Lower lobe of right lung (tissue), 2 donors: ENCODE data around the gene DLEC1. TPM values are rescaled to one million over a fixed set of nuclear protein-coding genes. Genes with fewer than 3 reads are reported as not detected.

ENCODE experiments used
- ATAC-seq, 2 donors: fragments of 200-7000 bp; cut with Tn5 transposase; one replicate each; pipeline ENCODE4 v1.9.1; 2020 to 2022; ENCODE audit warnings: mild to moderate bottlenecking in 2 of 2, moderate library complexity in 2 of 2
- DNase-seq: peaks from one replicate; pipeline ENCODE4 v3.0.0-alpha.2; 2020
- H3K27ac ChIP-seq: fragments of 200-600 bp; one replicate; pipeline ENCODE4 v1.8.0; 2022
- H3K27me3 ChIP-seq: fragments of 200-600 bp; one replicate; pipeline ENCODE4 v1.8.0; 2022; ENCODE audit warnings: low read depth
- H3K36me3 ChIP-seq: fragments of 200-600 bp; one replicate; pipeline ENCODE4 v1.8.0; 2022; ENCODE audit warnings: mild to moderate bottlenecking
- H3K4me1 ChIP-seq: fragments of 200-600 bp; one replicate; pipeline ENCODE4 v1.8.0; 2022
- H3K4me3 ChIP-seq: fragments of 200-600 bp; one replicate; pipeline ENCODE4 v1.8.0; 2022; ENCODE audit warnings: mild to moderate bottlenecking
- H3K9me3 ChIP-seq: fragments of 200-600 bp; one replicate; pipeline ENCODE4 v1.8.0; 2022
- CTCF ChIP-seq: fragments of 200-600 bp; IDR thresholded peaks from one replicate; pipeline ENCODE4 v1.8.0; 2022; ENCODE audit warnings: antibody characterized with exemption, mild to moderate bottlenecking
- intact Hi-C: fragments of 100-400 bp; cut with DNase I; formaldehyde crosslinking; loops from one replicate; pipeline ENCODE4 v1.11.0; 2022
- total RNA-seq: library from RNA; stranded (reverse); fragmentation: NEBNext Ultra II Directional; extraction: Animal tissue kit (Norgen Biotek cat#: 25700); gene quantifications from one replicate; pipeline ENCODE4 v1.2.1, GENCODE V29; 2021
- donor health status: DM: no; HTN: yes; CAD: no; lungs with severe emphysema.

Gene DLEC1
- total RNA-seq, 1 donor from 2014 or later, result 15.0 TPM

GRCh38 chr3:38150780-38151528 lies 111.9 kb downstream of the DLEC1 start:
- ATAC-seq (no peak), DNase-seq (no peak)
- Histone ChIP-seq H3K4me1 (peaks cover 37% of the 10 kb centered on the region), H3K27ac (peak overlapping the region; percentile 50), H3K9me3 (no peaks in the 10 kb centered on the region), H3K27me3 (no peaks in the 10 kb centered on the region), H3K4me3 (no peak overlapping the region), H3K36me3 (no peaks in the 10 kb centered on the region)
- intact Hi-C loops, result no loop called here
- no peak for TF ChIP-seq CTCF

DNA sequence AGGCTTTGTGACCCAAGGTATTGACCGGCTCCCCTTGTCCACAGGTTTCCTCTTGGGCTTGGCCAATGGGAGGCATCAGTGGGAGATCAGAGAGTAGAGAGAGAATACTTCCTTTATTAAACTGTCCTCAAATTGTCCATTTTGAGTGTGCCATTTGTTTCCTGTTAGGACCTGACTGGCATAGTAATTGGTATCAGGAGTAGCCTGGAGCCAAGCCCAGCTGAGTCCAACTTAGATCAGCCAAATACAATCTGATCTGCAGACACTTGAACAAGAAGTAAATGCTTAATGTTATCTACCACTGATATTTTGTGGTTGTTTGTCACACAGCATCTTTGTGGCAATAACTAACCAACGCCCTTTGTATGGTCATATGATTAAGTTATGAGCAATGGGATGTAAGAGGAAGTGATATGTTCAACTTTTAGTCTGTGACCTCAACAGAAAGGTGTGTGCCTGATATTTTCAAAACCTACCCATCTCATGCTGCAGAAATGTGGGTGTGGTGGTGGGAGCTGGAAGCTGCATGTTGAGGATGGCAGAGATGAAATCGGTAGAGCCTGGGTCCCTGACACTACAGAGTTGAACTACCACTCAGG lies 112.8 kb downstream of the DLEC1 start:
- H3K9me3 ChIP-seq, result no peaks in the 10 kb centered on the region
- H3K4me1 ChIP-seq, result peaks cover 37% of the 10 kb centered on the region
- H3K27ac ChIP-seq, result peak overlapping the region; percentile 50
- TF ChIP-seq CTCF, result no peak
- H3K27me3 ChIP-seq, result no peaks in the 10 kb centered on the region
- intact Hi-C loops, result no loop called here
- no peak overlapping the region for H3K4me3 ChIP-seq
- no peak for DNase-seq
- peak; percentile 46 to 52 for ATAC-seq
- H3K36me3 ChIP-seq, result no peaks in the 10 kb centered on the region

DNA sequence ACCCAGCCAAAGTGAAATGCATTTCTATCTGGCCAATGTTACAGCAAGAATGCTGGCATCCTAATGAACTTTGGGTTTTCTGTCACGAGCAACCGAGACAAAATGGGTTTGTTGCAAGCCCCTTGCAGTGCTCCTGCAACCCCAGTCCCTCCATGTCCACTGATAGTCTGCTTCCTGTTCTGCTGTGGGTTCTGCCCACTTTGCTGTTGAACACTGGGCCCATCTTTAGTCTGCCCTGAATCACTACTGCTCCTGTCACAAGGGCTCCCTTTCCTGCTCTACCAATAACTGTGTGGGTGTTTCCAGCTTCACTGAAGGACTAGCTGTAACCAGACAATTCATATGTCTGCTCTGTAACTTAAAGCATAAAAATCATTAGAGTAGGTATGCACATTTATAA lies 113.6 kb downstream of the DLEC1 start:
- H3K27ac ChIP-seq, result peak overlapping the region; percentile 32
- H3K9me3 ChIP-seq, result no peaks in the 10 kb centered on the region
- no peak for DNase-seq
- intact Hi-C loops, result no loop called here
- no peak overlapping the region for H3K4me3 ChIP-seq
- no peak for TF ChIP-seq CTCF
- no peaks in the 10 kb centered on the region for H3K36me3 ChIP-seq
- H3K4me1 ChIP-seq, result peaks cover 37% of the 10 kb centered on the region
- peak; percentile 28 to 54 for ATAC-seq
- H3K27me3 ChIP-seq, result no peaks in the 10 kb centered on the region

DNA sequence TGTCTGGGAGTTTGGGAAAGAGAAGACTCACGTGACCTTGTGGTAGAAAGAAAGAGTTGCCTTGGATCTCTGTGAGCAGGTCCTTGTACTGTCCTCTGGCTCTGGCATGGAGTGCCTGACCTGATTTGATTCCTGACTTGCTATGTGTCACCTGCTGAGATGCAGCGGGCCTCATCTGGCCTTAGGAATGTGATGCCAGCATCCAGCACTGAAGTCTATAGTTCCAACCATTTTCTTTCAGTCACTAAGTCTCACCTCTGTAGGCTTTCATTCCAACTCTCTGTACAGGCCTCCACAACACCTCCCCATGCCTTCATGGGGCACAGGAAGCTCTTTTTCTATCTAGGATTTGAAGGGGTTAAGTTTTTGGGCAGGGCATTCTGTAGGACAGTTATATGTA lies 114.2 kb downstream of the DLEC1 start:
- H3K36me3 ChIP-seq, result no peaks in the 10 kb centered on the region
- no peaks in the 10 kb centered on the region for H3K27me3 ChIP-seq
- intact Hi-C loops, result no loop called here
- no peak overlapping the region for H3K4me3 ChIP-seq
- peaks cover 37% of the 10 kb centered on the region for H3K4me1 ChIP-seq
- ATAC-seq (no peak), DNase-seq (no peak)
- TF ChIP-seq CTCF, result no peak
- peak overlapping the region; percentile 32 for H3K27ac ChIP-seq
- no peaks in the 10 kb centered on the region for H3K9me3 ChIP-seq

DNA sequence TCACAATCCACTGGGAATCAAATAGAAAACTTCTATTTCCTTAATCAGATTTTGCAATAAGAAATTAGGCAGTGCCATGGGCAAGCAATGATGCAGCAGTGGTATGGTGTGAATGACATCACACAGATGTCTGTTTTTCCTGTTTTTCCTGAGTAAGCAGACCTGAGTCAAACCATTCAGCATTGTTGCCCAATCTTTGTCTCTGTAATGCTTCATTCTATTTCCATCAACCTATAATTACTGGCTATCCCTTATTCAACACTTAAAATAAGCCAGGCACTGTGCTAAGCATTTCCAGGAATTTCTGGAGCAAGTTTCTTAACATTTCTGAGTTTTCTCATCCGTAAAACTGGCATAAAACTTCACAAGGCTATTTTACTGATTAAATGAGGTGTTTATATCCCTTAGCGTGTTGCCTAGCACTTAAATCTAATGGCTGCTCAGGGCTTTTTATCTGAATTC lies 115.1 kb downstream of the DLEC1 start:
- ATAC-seq (peak; percentile 67 to 70), DNase-seq (no peak)
- intact Hi-C loops, result no loop called here
- no peaks in the 10 kb centered on the region for H3K9me3 ChIP-seq
- H3K36me3 ChIP-seq, result no peaks in the 10 kb centered on the region
- H3K4me3 ChIP-seq, result no peak overlapping the region
- no peaks in the 10 kb centered on the region for H3K27me3 ChIP-seq
- no peak for TF ChIP-seq CTCF
- peak overlapping the region; percentile 32 for H3K27ac ChIP-seq
- H3K4me1 ChIP-seq, result peaks cover 37% of the 10 kb centered on the region
